HS-27A (cell line): Measurements from ENCODE around the gene MGAT5.
A peak's percentile ranks its signal among the peaks of the same experiment; 100 is the strongest.

ENCODE experiments used
- DNase-seq: peaks from one replicate; pipeline ENCODE4 v3.0.0-alpha.2; 2012; ENCODE audit warnings: low read depth, missing footprints

The MGAT5 gene

GRCh38 chr2:134368009-134368817 is 114.3 kb downstream of the MGAT5 start:
- no peak for DNase-seq

GRCh38 chr2:134369220-134369902 is 115.5 kb downstream of the MGAT5 start:
- DNase-seq: no peak

GRCh38 chr2:134370655-134371445 is 117.0 kb downstream of the MGAT5 start:
- DNase-seq: no peak

GRCh38 chr2:134372141-134372540 is 118.3 kb downstream of the MGAT5 start:
- DNase-seq: peak; percentile 52

- no peak for DNase-seq
Observed at GRCh38 chr2:134372611-134373131, 118.8 kb downstream of the MGAT5 start.

- DNase-seq: no peak
Observed at GRCh38 chr2:134375935-134376334, 122.1 kb downstream of the MGAT5 start.

DNA sequence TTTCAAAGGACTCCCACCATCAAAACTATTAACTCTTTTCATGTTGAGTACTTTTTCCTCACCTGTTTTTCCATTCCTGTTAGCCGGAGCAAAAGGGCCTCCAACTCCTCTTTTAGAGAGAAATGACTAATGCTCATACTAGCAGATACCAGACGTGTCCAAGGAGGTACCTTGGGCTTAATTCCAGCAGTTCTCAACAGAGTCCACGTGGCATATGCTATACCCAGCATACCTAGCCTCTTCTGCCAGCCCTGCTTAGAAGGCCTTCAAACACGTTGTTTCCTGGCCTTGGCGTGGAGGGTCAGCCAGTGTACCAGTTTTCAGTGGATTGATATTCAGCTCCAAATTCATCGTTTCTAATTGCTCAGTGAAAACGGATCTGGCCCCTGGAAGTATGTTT is 123.9 kb downstream of the MGAT5 start:
- DNase-seq: no peak

DNA sequence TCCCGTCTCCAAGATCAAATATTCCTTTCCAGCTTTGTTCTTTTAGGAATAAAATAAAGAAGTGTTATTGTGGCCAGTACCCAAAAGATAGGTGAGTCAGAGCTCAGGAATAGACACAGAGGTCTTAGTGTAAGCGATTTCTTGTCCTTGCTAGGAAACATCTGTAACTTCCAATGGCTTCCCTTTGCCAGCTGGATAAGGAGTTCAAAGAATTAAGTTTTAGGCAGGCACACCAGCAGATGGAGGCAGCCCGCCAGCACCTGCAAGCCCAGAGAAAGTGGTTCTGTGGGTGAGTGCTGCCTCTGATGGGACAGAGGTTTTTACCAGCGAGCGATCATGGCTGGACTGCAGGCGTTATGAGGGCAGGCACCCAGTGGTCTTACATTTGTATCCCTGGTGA is 125.4 kb downstream of the MGAT5 start:
- DNase-seq: no peak

DNA sequence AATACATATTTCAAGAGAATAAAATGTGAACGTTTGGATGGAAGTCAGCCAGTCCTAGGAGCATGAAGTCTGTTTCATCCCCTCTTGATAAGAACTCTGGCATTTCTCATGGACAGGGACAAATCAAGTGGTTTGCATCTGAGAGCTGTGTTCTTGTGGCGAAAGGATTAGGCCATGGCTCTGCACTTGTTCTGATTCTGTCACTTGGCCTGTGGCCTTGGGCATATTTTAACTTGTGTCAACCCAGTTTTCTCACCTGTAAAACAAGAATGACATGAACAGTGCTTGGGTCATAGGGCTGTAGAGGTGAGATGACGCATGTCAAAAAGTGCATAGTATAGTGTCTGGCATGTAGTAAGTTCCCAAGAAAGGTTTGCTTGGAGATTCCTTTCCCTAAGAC is 125.8 kb downstream of the MGAT5 start:
- DNase-seq: no peak

DNA sequence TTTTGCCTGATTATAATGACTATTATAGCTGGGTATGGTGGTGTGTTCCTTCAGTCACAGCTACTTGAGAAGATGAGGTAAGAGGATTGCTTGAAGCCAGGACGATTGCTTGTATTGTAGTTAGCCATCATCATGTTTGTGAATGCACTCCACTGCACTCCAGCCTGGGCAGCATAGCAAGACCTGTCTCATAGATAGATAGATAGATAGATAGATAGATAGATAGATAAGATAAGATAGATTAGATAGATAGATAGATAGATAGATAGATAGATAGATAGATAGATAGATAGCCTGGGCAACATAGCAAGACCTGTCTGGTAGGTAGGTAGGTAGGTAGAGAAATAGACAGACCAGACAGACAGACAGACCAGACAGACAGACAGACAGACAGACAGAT is 127.3 kb downstream of the MGAT5 start:
- DNase-seq: no peak

- no peak for DNase-seq
Observed at GRCh38 chr2:134384131-134384530, 130.3 kb downstream of the MGAT5 start.

- no peak for DNase-seq
Observed at GRCh38 chr2:134385195-134385594, 131.3 kb downstream of the MGAT5 start.

DNA sequence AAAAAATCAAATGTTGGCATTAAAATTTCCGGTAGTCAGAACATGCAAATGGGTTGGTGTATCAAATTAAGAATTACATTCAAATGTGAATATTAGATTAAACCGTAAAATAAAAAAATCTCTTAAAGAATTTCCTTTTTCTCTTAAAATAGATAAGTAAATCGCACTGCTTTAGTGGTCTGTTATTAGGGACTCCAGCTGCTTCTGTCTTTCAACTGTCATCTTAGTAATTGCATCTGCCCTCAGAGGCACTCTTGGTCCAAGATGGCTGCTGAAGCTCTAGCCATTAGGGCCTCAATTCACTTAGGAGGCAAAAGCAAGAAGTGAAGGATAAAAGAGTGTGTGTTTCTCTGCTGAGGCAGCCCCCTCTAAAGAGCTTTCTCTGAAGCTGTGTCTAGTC is 132.4 kb downstream of the MGAT5 start:
- DNase-seq: no peak

- no peak for DNase-seq
Observed at GRCh38 chr2:134389381-134389780, 135.5 kb downstream of the MGAT5 start.

DNA sequence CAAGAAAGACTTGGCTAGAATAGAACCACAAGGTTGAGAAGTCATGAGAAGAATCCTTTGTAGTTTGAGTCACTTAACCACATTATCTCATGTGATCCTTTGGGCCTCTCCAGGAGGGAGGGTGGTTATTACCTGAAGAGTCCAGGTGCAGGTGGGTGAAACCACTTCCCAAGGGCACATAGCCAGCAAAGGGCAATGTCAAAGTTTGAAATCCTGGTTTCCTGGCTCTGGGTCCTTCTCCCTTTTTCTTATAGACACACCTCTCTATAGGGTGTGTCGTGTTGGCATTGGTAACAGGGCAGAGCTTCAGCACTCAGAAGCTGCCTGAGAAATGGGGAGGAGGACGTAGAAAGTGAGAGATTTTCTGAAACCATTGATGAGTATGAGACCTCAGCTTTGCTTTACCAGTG is 137.9 kb downstream of the MGAT5 start:
- no peak for DNase-seq

DNA sequence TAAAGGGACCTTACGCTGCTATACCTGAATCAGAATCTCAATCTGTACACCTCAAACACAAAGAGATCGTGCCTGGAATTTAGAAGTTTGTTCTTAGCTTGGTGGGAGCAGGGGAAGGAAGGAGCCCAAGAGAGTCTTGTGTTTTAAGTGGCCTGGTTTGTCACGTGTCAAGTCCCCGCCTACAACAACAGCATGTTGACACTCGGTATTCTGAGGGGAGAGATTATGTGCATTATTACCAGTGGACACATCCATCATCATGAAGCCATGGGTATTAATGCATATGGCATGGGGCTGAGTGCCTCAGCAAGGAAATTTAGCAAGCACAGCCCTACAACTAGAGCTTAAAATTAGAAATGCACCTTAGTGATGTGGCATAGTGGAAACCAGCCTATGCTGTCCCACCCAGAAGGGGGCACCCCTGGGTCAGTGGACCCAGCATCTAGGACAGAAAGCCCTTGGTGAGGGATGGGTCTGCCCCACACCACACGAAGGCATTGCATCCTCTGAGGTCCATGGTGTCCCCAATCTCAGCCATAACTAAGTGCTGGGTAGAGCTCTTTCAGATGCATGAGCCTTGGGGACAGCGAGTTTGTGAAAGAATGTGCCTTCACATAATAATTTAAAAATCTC is 138.7 kb downstream of the MGAT5 start:
- DNase-seq: no peak

GRCh38 chr2:134393075-134393461 is 139.2 kb downstream of the MGAT5 start:
- DNase-seq: no peak

GRCh38 chr2:134395779-134396178 is 141.9 kb downstream of the MGAT5 start:
- DNase-seq: no peak

- DNase-seq: no peak
Observed at GRCh38 chr2:134396493-134396892, 142.6 kb downstream of the MGAT5 start.

DNA sequence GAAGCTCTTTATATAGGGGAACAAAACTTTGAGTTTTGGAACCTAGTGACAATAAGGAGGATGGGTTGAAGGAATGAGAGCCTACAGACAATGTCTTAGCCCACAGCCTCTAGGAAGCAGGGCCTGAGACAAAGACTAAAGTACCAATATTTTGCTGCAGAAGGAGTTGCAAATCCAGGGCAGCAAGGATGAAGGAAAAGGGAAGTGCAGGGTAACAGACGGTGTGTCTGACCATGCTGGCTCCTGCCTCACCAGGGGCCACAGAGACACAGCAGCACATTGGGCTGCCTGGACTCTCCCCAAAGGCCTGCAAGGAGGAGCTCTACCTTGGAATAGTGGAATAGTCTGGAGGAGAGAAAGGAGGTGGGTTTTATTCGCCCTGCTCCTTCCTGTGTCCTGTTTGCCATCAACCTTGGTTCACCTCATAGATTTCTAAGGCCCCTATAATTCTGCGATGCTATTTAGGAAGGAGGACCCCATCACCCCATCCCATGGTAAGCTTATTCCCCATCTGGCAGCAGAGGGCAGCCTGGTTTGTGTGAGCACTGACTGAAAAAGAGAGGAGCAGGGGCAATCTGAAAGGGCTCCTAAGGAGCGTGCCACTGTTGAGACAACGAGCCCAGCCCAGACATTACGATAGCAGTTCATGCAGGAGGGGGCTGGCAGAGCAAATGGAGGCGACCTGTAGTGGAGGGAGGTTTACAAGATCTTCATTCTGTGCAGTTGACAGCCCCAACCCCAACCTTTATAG is 143.4 kb downstream of the MGAT5 start:
- DNase-seq: no peak

DNA sequence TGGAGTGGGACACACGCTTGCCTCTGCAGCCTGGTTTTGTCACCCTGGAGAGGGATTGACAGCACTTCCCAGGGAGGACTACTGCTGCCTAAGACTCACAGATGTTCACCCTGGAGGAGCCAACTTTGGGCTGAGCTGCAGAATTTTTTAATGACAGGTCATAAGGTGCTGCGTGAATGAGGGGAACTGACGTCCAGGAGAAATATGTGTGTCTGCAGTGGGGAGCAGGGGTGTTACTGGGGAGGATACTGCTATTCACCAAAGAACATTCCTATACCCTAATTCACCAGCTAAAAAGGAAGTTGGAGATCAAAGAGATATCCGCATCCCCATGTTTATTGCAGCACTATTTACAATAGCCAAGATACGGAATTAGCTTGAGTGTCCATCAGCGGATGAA is 144.4 kb downstream of the MGAT5 start:
- peak; percentile 90 for DNase-seq
